HepG2 (cell line): ENCODE results near the gene KAZN.

Experiments used
- ARID2 ChIP-seq: sonication (generic); formaldehyde crosslinking; IDR thresholded peaks from 2 replicates; pipeline ENCODE4 v1.8.1; 2022; ENCODE audit warnings: mild to moderate bottlenecking, missing genetic modification reagents, borderline replicate concordance
- ESRRA ChIP-seq: sonication (generic); formaldehyde crosslinking; IDR thresholded peaks from 2 replicates; pipeline ENCODE4 v1.5.1; 2020; ENCODE audit warnings: mild to moderate bottlenecking, low read depth, missing genetic modification reagents
- HNRNPLL ChIP-seq: fragments of 200-400 bp; formaldehyde crosslinking; IDR thresholded peaks from 2 replicates; pipeline ENCODE4 v1.6.1; 2017; ENCODE audit warnings: mild to moderate bottlenecking, low read depth, low read length; ENCODE audit not compliant: poor library complexity, severe bottlenecking
- ZNF33B ChIP-seq: sonication (generic); formaldehyde crosslinking; IDR thresholded peaks from 2 replicates; pipeline ENCODE4 v1.5.1; 2020; ENCODE audit warnings: mild to moderate bottlenecking, missing genetic modification reagents
- ZNF431 ChIP-seq: sonication (generic); formaldehyde crosslinking; IDR thresholded peaks from 2 replicates; pipeline ENCODE4 v1.9.0; 2022; ENCODE audit warnings: missing genetic modification reagents, low read depth, mild to moderate bottlenecking, borderline replicate concordance
- ZNF644 ChIP-seq: IDR thresholded peaks from 2 replicates; pipeline ENCODE4 v1.6.1; 2016; ENCODE audit warnings: low read depth

- no peak for TF ChIP-seq ZNF431 (CRISPR knock-in tag)
- TF ChIP-seq ARID2 = no peak
- no peak for TF ChIP-seq ESRRA
- no peak for TF ChIP-seq HNRNPLL
- no peak for TF ChIP-seq ZNF33B (CRISPR knock-in tag)
- no peak for TF ChIP-seq ZNF644
Observed at GRCh38 chr1:14857436-14858195, 259.1 kb downstream of the KAZN start.
